H9 (cell line): Measurements from ENCODE around the gene MUC5B. TPM values are rescaled to one million over a fixed set of nuclear protein-coding genes. Genes with fewer than 3 reads are reported as not detected.

Experiments
- DNase-seq: peaks from one replicate; pipeline ENCODE4 v3.0.0-alpha.2; 2017
- H2AFZ ChIP-seq: one replicate; pipeline ENCODE4 v1.6.1; 2013; ENCODE audit warnings: mild to moderate bottlenecking, low read length, control low read depth, moderate library complexity
- H2AK5ac ChIP-seq: 2 replicates; pipeline ENCODE4 v1.6.1; 2013; ENCODE audit warnings: low read length, control low read depth, mixed read lengths; ENCODE audit not compliant: insufficient read length
- H2BK120ac ChIP-seq: one replicate; pipeline ENCODE4 v1.6.1; 2013; ENCODE audit warnings: low read depth, mild to moderate bottlenecking, low read length, control low read depth, inconsistent platforms; ENCODE audit not compliant: poor library complexity, severe bottlenecking
- H2BK12ac ChIP-seq: 2 replicates; pipeline ENCODE4 v1.6.1; 2013; ENCODE audit warnings: low read length, control low read depth, mixed read lengths, low read depth; ENCODE audit not compliant: insufficient read length
- H2BK15ac ChIP-seq: 2 replicates; pipeline ENCODE4 v1.6.1; 2013; ENCODE audit warnings: low read depth, low read length, control low read depth
- H2BK20ac ChIP-seq: one replicate; pipeline ENCODE4 v1.6.1; 2013; ENCODE audit warnings: low read depth, mild to moderate bottlenecking, low read length, control low read depth, inconsistent platforms; ENCODE audit not compliant: poor library complexity, severe bottlenecking
- H2BK5ac ChIP-seq: 2 replicates; pipeline ENCODE4 v1.6.1; 2013; ENCODE audit warnings: low read length, control low read depth, mixed read lengths; ENCODE audit not compliant: insufficient read length
- H3K14ac ChIP-seq: 2 replicates; pipeline ENCODE4 v1.6.1; 2013; ENCODE audit warnings: low read length, control low read depth; ENCODE audit not compliant: insufficient read depth
- H3K18ac ChIP-seq: 2 replicates; pipeline ENCODE4 v1.6.1; 2013; ENCODE audit warnings: low read depth, mild to moderate bottlenecking, mixed read lengths, low read length, control low read depth; ENCODE audit not compliant: insufficient read length
- H3K23ac ChIP-seq: 2 replicates; pipeline ENCODE4 v1.6.1; 2013; ENCODE audit warnings: low read length, control low read depth, mixed read lengths, low read depth; ENCODE audit not compliant: insufficient read length
- H3K23me2 ChIP-seq: 2 replicates; pipeline ENCODE4 v1.6.1; 2013; ENCODE audit warnings: low read depth, mild to moderate bottlenecking, mixed read lengths, low read length, control low read depth; ENCODE audit not compliant: insufficient read length, poor library complexity, severe bottlenecking
- H3K27ac ChIP-seq: 2 replicates; pipeline ENCODE4 v1.5.1; 2013; ENCODE audit warnings: low read length, control low read depth, mixed read lengths, low read depth; ENCODE audit not compliant: insufficient read length
- H3K27me3 ChIP-seq: 2 replicates; pipeline ENCODE4 v1.6.1; 2013; ENCODE audit warnings: low read length, control low read depth, inconsistent platforms; ENCODE audit not compliant: insufficient read depth
- H3K4ac ChIP-seq: 2 replicates; pipeline ENCODE4 v1.6.1; 2013; ENCODE audit warnings: low read depth, mild to moderate bottlenecking, control low read depth, inconsistent platforms, low read length, moderate library complexity
- H3K4me1 ChIP-seq: 2 replicates; pipeline ENCODE4 v1.6.1; 2013; ENCODE audit warnings: low read length, control low read depth, inconsistent platforms; ENCODE audit not compliant: insufficient read depth
- H3K4me2 ChIP-seq: 2 replicates; pipeline ENCODE4 v1.6.1; 2013; ENCODE audit warnings: low read length, control low read depth, mixed read lengths; ENCODE audit not compliant: insufficient read length, insufficient read depth
- H3K56ac ChIP-seq: 2 replicates; pipeline ENCODE4 v1.6.1; 2013; ENCODE audit warnings: low read depth, mild to moderate bottlenecking, mixed read lengths, low read length, control low read depth; ENCODE audit not compliant: insufficient read length
- H3K79me1 ChIP-seq: 2 replicates; pipeline ENCODE4 v1.6.1; 2013; ENCODE audit warnings: low read depth, mild to moderate bottlenecking, moderate library complexity, low read length, control low read depth, inconsistent platforms; ENCODE audit not compliant: insufficient read depth, poor library complexity, severe bottlenecking
- H3K79me2 ChIP-seq: 2 replicates; pipeline ENCODE4 v1.6.1; 2013; ENCODE audit warnings: low read length, control low read depth, inconsistent platforms; ENCODE audit not compliant: insufficient read depth
- H3K9ac ChIP-seq: 2 replicates; pipeline ENCODE4 v1.6.1; 2013; ENCODE audit warnings: low read length, control low read depth, mixed read lengths; ENCODE audit not compliant: insufficient read length; ENCODE audit errors: extremely low read depth
- H3K9me3 ChIP-seq: one replicate; pipeline ENCODE4 v1.6.1; 2013; ENCODE audit warnings: low read depth, low read length, inconsistent platforms; ENCODE audit not compliant: control insufficient read depth
- H3T11ph ChIP-seq: one replicate; pipeline ENCODE4 v1.6.1; 2013; ENCODE audit warnings: mild to moderate bottlenecking, low read length, control low read depth, inconsistent platforms
- H4K20me1 ChIP-seq: one replicate; pipeline ENCODE4 v1.6.1; 2013; ENCODE audit not compliant: control insufficient read depth, insufficient read length, insufficient read depth
- H4K5ac ChIP-seq: 2 replicates; pipeline ENCODE4 v1.6.1; 2013; ENCODE audit warnings: low read depth, mild to moderate bottlenecking, mixed read lengths, low read length, control low read depth; ENCODE audit not compliant: insufficient read length
- H4K8ac ChIP-seq: replicated peaks from 2 replicates; pipeline ENCODE4 v1.6.1; 2013; ENCODE audit warnings: low read length, control low read depth, mixed read lengths, low read depth; ENCODE audit not compliant: insufficient read length
- H4K91ac ChIP-seq: 2 replicates; pipeline ENCODE4 v1.6.1; 2013; ENCODE audit warnings: low read depth, mild to moderate bottlenecking, moderate library complexity, mixed read lengths, low read length, control low read depth; ENCODE audit not compliant: insufficient read length
- H3K27ac Mint-ChIP-seq, 3 experiments: 2 replicates in 2 of 3; 3 replicates in 1 of 3; pipeline ENCODE4 v1.8.0; 2020 to 2021; ENCODE audit warnings: mixed read lengths in 3 of 3, mild to moderate bottlenecking in 1 of 3, moderate library complexity in 1 of 3
- H3K27me3 Mint-ChIP-seq: 2 replicates; pipeline ENCODE4 v1.8.0; 2021; ENCODE audit warnings: low read depth, mild to moderate bottlenecking, moderate library complexity, mixed read lengths
- H3K36me3 Mint-ChIP-seq, 3 experiments: 2 replicates in 2 of 3; 3 replicates in 1 of 3; pipeline ENCODE4 v1.8.0; 2020 to 2021; ENCODE audit warnings: low read depth in 3 of 3, mixed read lengths in 3 of 3; ENCODE audit not compliant: insufficient read depth in 1 of 3
- H3K4me1 Mint-ChIP-seq, 2 experiments: 2 replicates each; pipeline ENCODE4 v1.8.0; 2020; ENCODE audit warnings: mixed read lengths in 2 of 2
- H3K4me3 Mint-ChIP-seq, 2 experiments: 2 replicates in 1 of 2; 3 replicates in 1 of 2; pipeline ENCODE4 v1.8.0; 2020 to 2021; ENCODE audit warnings: mild to moderate bottlenecking in 2 of 2, mixed read lengths in 2 of 2, moderate library complexity in 1 of 2
- H3K9me3 Mint-ChIP-seq, 2 experiments: 2 replicates in 1 of 2; 3 replicates in 1 of 2; pipeline ENCODE4 v1.8.0; 2020; ENCODE audit warnings: mild to moderate bottlenecking in 2 of 2, mixed read lengths in 2 of 2, moderate library complexity in 1 of 2
- WGBS: extraction: QIAGEN DNeasy Blood & Tissue Kit; methylation state at CpG from one replicate; pipeline ENCODE4 v1.1.7; 2013; ENCODE audit warnings: missing lambda C conversion rate, low lambda C conversion rate, mixed read lengths; ENCODE audit not compliant: insufficient read length; ENCODE audit errors: extremely low coverage; 5-methylcytosine and 5-hydroxymethylcytosine counted together
- microRNA-seq: library from miRNA; unstranded; fragments of <30 nt; microRNA quantifications from one replicate; pipeline ENCODE4, GENCODE V29; 2020; ENCODE audit warnings: borderline microRNAs expressed
- total RNA-seq: library from RNA; stranded (reverse); gene quantifications from 2 replicates; pipeline ENCODE4 v1.2.1, GENCODE V29; 2021
- TF ChIP-seq, protein P1 (sequence below): fragments of 200-600 bp; sonication (generic); conservative IDR thresholded peaks from 3 replicates; pipeline ENCODE4 v1.8.0; 2021; ENCODE audit warnings: antibody characterized with exemption, mild to moderate bottlenecking

MUC5B gene
- total RNA-seq, 1 experiment from 2014 or later, result not detected

DNA sequence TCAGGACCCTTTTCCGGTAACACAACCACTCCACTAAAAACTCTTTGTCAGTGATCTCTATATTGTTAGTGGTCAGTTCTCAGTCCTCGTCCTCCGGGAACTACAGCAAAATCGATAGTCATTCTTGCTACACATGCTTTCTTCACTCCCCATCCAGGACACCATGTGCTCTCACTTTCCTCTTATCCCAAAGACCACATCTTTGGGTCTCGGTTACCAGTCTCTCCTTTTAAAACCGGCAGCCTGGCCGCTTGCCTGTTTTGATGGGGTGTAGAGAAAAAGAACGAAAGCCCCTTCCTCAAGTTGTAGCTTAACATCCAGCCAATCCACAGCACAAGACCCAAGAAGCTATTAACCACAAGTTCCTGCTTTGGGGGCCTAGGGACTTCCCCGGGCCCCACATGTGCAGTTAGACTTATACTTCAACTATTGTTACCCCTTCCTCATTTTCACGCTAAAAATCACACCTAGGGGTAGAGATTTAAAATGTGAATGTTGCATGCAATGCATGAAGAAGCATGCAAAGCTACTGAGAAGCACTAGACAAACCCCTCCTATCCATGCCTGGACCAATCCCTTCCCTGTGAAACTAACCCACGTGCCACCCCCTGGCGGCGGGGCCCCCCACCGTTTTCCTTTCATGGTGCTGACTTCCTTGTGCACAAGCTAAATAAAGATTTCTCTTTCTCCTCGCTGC, 88.1 kb downstream of the MUC5B start:
- no peaks in the 10 kb centered on the region for H3K27me3 ChIP-seq
- H3K23me2 ChIP-seq, result peaks cover 6% of the 10 kb centered on the region
- H3K56ac ChIP-seq, result no peak overlapping the region
- H2BK5ac ChIP-seq, result no peak overlapping the region
- no peaks in the 10 kb centered on the region for H3K4me1 ChIP-seq
- no peak overlapping the region for H3T11ph ChIP-seq
- peaks cover 12 to 27% of the 10 kb centered on the region in 2 experiments for H3K9me3 Mint-ChIP-seq
- H3K4ac ChIP-seq, result no peak overlapping the region
- H3K9ac ChIP-seq, result no peak overlapping the region
- no peak overlapping the region for H2AFZ ChIP-seq
- H2BK120ac ChIP-seq, result no peak overlapping the region
- no peaks in the 10 kb centered on the region; the same call in 1 of the 2 replicates for H3K79me2 ChIP-seq
- H3K27ac Mint-ChIP-seq, result no peak overlapping the region
- H3K27me3 Mint-ChIP-seq, result peaks cover 48% of the 10 kb centered on the region
- H3K23ac ChIP-seq, result no peak overlapping the region
- no peak overlapping the region for H4K8ac ChIP-seq
- no peak for DNase-seq
- TF ChIP-seq, protein P1, sequence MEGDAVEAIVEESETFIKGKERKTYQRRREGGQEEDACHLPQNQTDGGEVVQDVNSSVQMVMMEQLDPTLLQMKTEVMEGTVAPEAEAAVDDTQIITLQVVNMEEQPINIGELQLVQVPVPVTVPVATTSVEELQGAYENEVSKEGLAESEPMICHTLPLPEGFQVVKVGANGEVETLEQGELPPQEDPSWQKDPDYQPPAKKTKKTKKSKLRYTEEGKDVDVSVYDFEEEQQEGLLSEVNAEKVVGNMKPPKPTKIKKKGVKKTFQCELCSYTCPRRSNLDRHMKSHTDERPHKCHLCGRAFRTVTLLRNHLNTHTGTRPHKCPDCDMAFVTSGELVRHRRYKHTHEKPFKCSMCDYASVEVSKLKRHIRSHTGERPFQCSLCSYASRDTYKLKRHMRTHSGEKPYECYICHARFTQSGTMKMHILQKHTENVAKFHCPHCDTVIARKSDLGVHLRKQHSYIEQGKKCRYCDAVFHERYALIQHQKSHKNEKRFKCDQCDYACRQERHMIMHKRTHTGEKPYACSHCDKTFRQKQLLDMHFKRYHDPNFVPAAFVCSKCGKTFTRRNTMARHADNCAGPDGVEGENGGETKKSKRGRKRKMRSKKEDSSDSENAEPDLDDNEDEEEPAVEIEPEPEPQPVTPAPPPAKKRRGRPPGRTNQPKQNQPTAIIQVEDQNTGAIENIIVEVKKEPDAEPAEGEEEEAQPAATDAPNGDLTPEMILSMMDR, result no peak
- peak overlapping the region; percentile 44 for H3K4me2 ChIP-seq
- no peak overlapping the region for H2BK20ac ChIP-seq
- H2BK15ac ChIP-seq, result no peak overlapping the region
- H4K91ac ChIP-seq, result no peak overlapping the region
- H3K79me1 ChIP-seq, result peaks cover 3% of the 10 kb centered on the region
- peak overlapping the region; percentile 71 to 72 for H3K4me3 Mint-ChIP-seq
- no peak overlapping the region for H3K27ac ChIP-seq
- H3K18ac ChIP-seq, result no peak overlapping the region
- WGBS, result no CpG with 5 or more reads among the region's 15 CpGs
- H3K36me3 Mint-ChIP-seq, result peaks cover 2 to 12% (median 7%) of the 10 kb centered on the region in 3 experiments; a peak in 5 of 7 replicates
- no peak overlapping the region for H4K5ac ChIP-seq
- H2AK5ac ChIP-seq, result no peak overlapping the region
- no peaks in the 10 kb centered on the region for H3K9me3 ChIP-seq
- no peak overlapping the region for H3K14ac ChIP-seq
- no peak overlapping the region for H2BK12ac ChIP-seq
- no peaks in the 10 kb centered on the region for H4K20me1 ChIP-seq
- H3K4me1 Mint-ChIP-seq, result peaks cover 11 to 16% of the 10 kb centered on the region in 2 experiments

Small RNA genes lying within 50 kb of the gene (microRNA-seq; reads per million reads assigned to microRNA genes)
- not detected for gene MIR6744

Other genes starting within 250 kb of the MUC5B start
- gene MUC6, start 186.3 kb upstream of the MUC5B start, total RNA-seq, result not detected in 2 replicates
- gene MUC2, start 148.2 kb upstream of the MUC5B start, total RNA-seq, result not detected in 2 replicates
- gene MUC5AC, start 65.1 kb upstream of the MUC5B start, total RNA-seq, result not detected in 2 replicates
- 32.3 and 32.4 TPM in 2 replicates for gene TOLLIP, start 86.6 kb downstream of the MUC5B start, total RNA-seq
- gene BRSK2, start 166.9 kb downstream of the MUC5B start, total RNA-seq, result 24.2 and 28.4 TPM in 2 replicates